Measurements from ENCODE around the gene BASP1.

Gene BASP1

DNA sequence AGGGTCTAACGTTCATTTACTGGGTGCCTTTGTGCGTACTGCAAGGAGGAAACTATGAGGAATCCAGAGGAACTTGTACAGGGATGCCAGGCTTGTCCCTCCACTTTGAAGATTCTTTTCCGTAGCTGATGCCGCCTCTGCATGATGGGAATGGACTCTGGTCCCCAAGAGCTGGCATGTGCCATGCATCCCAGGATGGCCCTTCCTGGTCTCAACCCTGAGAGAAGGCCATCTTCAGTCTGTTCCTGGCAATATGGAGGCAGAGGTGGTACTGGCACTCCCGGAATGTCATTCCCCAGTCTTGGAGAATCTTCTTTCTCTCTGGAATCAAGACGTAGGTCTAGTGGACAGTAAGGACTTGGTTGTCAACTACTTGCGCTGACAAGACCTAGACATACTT is 61.5 kb downstream of the BASP1 start:
- Histone ChIP-seq H3K9me3 (ENCODE audit: control insufficient read depth in 5 of 5, low read length in 5 of 5) (no peaks in the 10 kb centered on the region), H3K4me1 (ENCODE audit: control insufficient read depth in 5 of 5, insufficient read depth in 5 of 5, low read length in 5 of 5) (no peaks in the 10 kb centered on the region), H3K36me3 (ENCODE audit: control insufficient read depth in 5 of 5, insufficient read depth in 5 of 5, low read length in 5 of 5) (no peaks in the 10 kb centered on the region), H3K9ac (ENCODE audit: low read length in 5 of 5) (no peak overlapping the region), H3K27ac (ENCODE audit: low read depth, low read length) (no peak overlapping the region), H3K27me3 (ENCODE audit: control insufficient read depth in 5 of 5, insufficient read depth in 4 of 5, low read length in 5 of 5) (no peaks in the 10 kb centered on the region), H3K4me3 (ENCODE audit: low read depth in 1 of 5, low read length in 5 of 5) (no peak overlapping the region)

DNA sequence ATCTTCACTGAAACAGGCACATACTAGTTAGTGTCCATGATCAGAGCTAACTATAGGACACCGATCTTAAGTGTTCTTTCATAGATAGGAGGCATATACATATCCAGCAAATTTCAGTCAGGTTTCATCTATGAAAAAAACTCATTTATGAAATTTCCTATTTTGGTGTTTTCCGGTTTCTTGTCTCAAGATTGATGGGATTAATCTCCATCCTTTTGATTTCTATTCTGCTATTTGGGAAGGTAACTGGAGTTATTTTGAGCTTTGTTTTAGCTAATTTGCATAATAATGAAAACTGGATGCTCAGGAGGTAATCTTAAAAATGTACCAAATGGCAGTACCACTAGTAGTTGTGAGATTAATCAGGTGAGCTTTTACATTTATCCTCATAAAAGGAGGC is 62.1 kb downstream of the BASP1 start:
- Histone ChIP-seq H3K4me1 (ENCODE audit: control insufficient read depth in 5 of 5, insufficient read depth in 5 of 5, low read length in 5 of 5) (no peaks in the 10 kb centered on the region), H3K4me3 (ENCODE audit: low read depth in 1 of 5, low read length in 5 of 5) (no peak overlapping the region), H3K9ac (ENCODE audit: low read length in 5 of 5) (no peak overlapping the region), H3K36me3 (ENCODE audit: control insufficient read depth in 5 of 5, insufficient read depth in 5 of 5, low read length in 5 of 5) (no peaks in the 10 kb centered on the region), H3K27ac (ENCODE audit: low read depth, low read length) (no peak overlapping the region), H3K9me3 (ENCODE audit: control insufficient read depth in 5 of 5, low read length in 5 of 5) (no peaks in the 10 kb centered on the region), H3K27me3 (ENCODE audit: control insufficient read depth in 5 of 5, insufficient read depth in 4 of 5, low read length in 5 of 5) (no peaks in the 10 kb centered on the region)

DNA sequence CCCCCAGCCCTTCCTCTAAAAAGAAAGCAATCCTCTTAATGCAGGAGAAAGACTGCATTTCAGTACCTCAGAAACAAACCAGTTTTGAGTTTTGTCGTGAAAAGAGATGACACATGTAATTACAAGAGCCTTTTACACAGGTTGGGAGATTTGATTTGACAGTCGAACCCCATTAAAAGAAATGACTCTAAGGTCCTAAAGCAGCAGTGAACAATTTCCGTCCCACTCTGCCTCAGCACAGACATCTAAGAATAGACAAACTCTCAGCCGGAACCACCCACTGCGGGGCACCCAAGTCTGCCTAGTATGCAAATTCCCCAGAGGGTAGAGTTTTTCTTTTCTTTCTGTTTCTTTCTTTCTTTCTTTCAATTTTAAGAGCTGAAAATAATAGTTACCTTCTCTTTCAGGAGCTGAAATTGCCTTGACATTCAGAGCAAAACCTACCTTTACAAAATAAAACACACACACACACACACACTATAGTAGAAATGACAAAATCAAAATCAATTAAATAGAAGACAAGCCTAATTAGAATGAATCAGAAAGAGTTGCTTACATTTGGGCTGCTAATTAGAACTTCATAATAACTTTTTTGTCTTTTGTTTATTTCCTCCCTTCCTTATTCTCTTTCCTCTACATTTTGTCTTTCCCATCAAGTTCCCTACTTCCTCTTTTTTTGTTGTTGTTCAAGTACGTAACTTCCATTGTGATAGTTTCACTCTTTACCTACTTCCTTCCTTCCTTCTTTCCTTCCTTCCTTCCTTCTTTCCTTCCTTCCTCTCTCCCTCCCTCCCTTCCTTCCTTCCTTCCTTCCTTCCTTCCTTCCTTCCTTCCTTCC is 65.1 kb downstream of the BASP1 start:
- H3K4me3 ChIP-seq (ENCODE audit: low read depth in 1 of 5, low read length in 5 of 5): no peak overlapping the region
- no peak overlapping the region for H3K27ac ChIP-seq (ENCODE audit: low read depth, low read length)
- H3K9ac ChIP-seq (ENCODE audit: low read length in 5 of 5): no peak overlapping the region

DNA sequence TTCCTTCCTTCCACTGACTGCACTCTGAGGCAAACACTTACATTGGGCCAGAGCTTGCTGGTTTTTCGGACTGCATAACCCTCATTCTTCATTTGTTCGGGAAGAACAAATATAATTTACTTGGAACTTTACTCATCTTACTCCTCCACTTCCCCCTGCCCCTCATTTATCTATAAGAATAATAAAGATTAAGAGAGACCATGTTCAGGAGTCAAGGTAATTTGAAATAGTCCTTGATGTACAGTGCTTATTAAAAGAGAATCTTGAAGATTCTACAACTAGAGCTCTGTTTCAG is 65.6 kb downstream of the BASP1 start:
- no peak overlapping the region for H3K27ac ChIP-seq (ENCODE audit: low read depth, low read length)
- H3K9ac ChIP-seq (ENCODE audit: low read length in 5 of 5): no peak overlapping the region
- no peaks in the 10 kb centered on the region for H3K36me3 ChIP-seq (ENCODE audit: control insufficient read depth in 5 of 5, insufficient read depth in 5 of 5, low read length in 5 of 5)
- no peak overlapping the region for H3K4me3 ChIP-seq (ENCODE audit: low read depth in 1 of 5, low read length in 5 of 5)
- no peaks in the 10 kb centered on the region for H3K9me3 ChIP-seq (ENCODE audit: control insufficient read depth in 5 of 5, low read length in 5 of 5)
- no peaks in the 10 kb centered on the region for H3K4me1 ChIP-seq (ENCODE audit: control insufficient read depth in 5 of 5, insufficient read depth in 5 of 5, low read length in 5 of 5)
- no peaks in the 10 kb centered on the region for H3K27me3 ChIP-seq (ENCODE audit: control insufficient read depth in 5 of 5, insufficient read depth in 4 of 5, low read length in 5 of 5)

More for the DNA sequence above, 65.1 kb downstream of the BASP1 start:
- no peaks in the 10 kb centered on the region for H3K27me3 ChIP-seq (ENCODE audit: control insufficient read depth in 5 of 5, insufficient read depth in 4 of 5, low read length in 5 of 5)
- H3K4me1 ChIP-seq (ENCODE audit: control insufficient read depth in 5 of 5, insufficient read depth in 5 of 5, low read length in 5 of 5): no peaks in the 10 kb centered on the region
- no peaks in the 10 kb centered on the region for H3K9me3 ChIP-seq (ENCODE audit: control insufficient read depth in 5 of 5, low read length in 5 of 5)
- H3K36me3 ChIP-seq (ENCODE audit: control insufficient read depth in 5 of 5, insufficient read depth in 5 of 5, low read length in 5 of 5): no peaks in the 10 kb centered on the region

DNA sequence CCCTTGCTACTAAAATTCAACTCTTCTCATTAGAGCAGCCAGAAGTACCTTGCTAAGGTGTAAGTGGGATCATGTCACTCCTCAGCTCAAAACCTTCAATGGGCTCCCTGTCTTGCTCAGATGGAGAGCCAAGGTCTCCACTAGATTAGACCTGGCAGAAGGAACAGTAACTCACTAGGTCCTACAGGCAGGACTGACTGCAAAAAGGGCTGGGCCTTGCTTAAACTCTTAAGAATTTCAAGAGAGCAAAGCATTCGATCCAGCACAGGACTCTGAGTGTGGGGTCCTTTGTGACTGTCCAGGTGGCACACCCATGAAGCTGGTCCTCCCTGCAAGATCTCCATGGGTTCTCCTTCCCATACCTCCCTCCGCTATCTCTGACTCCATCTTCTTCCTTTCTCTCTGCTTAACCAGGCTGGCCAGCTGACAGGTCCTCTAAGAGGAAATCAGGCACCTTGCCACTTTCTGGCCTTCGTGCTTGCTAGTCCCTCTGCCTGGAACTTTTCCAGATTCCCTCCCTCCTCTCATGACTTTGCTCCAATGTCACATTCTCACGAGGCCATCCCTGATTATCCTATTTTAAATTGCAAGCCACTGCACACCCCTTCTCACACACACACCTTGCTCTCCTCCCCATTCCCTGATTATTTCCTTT is 70.2 kb downstream of the BASP1 start:
- H3K4me1 ChIP-seq (ENCODE audit: control insufficient read depth in 5 of 5, insufficient read depth in 5 of 5, low read length in 5 of 5): no peaks in the 10 kb centered on the region
- no peaks in the 10 kb centered on the region for H3K9me3 ChIP-seq (ENCODE audit: control insufficient read depth in 5 of 5, low read length in 5 of 5)
- H3K27ac ChIP-seq (ENCODE audit: low read depth, low read length): no peak overlapping the region
- H3K36me3 ChIP-seq (ENCODE audit: control insufficient read depth in 5 of 5, insufficient read depth in 5 of 5, low read length in 5 of 5): no peaks in the 10 kb centered on the region
- no peak overlapping the region for H3K4me3 ChIP-seq (ENCODE audit: low read depth in 1 of 5, low read length in 5 of 5)
- no peak overlapping the region for H3K9ac ChIP-seq (ENCODE audit: low read length in 5 of 5)
- no peaks in the 10 kb centered on the region for H3K27me3 ChIP-seq (ENCODE audit: control insufficient read depth in 5 of 5, insufficient read depth in 4 of 5, low read length in 5 of 5)

DNA sequence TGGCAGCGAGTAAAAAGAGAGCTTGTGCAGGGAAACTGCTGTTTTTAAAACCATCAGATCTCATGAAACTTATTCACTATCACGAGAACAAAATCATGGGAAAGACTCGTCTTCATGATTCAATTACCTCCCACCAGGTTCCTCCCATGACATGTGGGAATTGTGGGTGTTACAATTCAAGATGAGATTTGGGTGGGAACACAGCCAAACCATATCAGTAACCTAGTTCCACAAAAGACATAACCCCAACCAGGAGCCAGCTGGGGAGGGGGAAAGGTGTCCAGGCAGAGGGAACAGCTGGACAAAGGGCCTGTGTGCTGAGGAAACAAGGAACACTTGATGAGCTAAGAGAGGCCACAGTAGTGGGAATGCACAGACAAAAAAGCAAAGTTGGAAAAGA is 71.1 kb downstream of the BASP1 start:
- no peak overlapping the region for H3K9ac ChIP-seq (ENCODE audit: low read length in 5 of 5)
- H3K4me1 ChIP-seq (ENCODE audit: control insufficient read depth in 5 of 5, insufficient read depth in 5 of 5, low read length in 5 of 5): no peaks in the 10 kb centered on the region
- no peaks in the 10 kb centered on the region for H3K36me3 ChIP-seq (ENCODE audit: control insufficient read depth in 5 of 5, insufficient read depth in 5 of 5, low read length in 5 of 5)
- no peaks in the 10 kb centered on the region for H3K9me3 ChIP-seq (ENCODE audit: control insufficient read depth in 5 of 5, low read length in 5 of 5)
- no peak overlapping the region for H3K4me3 ChIP-seq (ENCODE audit: low read depth in 1 of 5, low read length in 5 of 5)
- no peak overlapping the region for H3K27ac ChIP-seq (ENCODE audit: low read depth, low read length)
- no peaks in the 10 kb centered on the region for H3K27me3 ChIP-seq (ENCODE audit: control insufficient read depth in 5 of 5, insufficient read depth in 4 of 5, low read length in 5 of 5)

DNA sequence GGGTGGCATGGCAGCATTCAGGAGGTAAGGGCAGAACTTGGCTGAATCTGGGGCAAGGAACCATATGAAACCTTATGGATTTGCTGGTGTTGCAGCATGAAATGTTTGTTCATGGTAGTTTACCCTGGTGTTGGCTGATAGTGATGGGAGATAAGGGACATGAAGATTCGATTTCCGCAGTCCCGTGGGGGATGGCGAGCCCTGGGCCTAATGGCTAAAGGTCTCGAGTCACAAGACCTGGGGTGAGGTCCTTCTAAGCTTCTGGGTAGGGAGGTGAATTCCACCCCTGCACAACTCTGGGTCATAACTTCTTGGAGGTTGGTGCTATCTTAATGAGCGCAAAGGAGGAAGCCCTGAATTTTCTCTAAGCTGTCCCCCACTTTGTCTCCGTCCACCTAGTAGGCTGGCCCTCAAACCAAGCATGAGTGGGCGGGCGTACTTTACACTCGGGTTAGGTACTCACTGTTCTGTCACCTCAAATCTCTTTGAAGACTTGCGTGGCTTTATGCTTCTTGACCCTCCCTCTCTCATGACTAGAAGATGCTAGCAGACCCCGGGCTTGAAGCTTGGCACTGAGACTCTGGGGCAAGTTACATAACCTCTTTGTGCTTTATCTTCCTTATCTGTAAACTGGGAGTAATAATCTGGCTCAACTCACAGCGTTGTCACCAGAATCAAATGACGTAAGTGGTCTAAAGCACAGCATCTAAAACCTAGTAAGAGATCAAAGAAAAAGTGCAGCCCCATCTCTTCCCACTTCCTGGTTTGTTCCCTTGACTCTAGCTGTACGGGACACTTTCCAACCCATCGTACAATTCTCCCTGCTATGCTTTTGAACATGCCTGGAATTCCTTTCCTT is 72.5 kb downstream of the BASP1 start:
- Histone ChIP-seq H3K4me1 (ENCODE audit: control insufficient read depth in 5 of 5, insufficient read depth in 5 of 5, low read length in 5 of 5) (no peaks in the 10 kb centered on the region), H3K9ac (ENCODE audit: low read length in 5 of 5) (no peak overlapping the region), H3K36me3 (ENCODE audit: control insufficient read depth in 5 of 5, insufficient read depth in 5 of 5, low read length in 5 of 5) (no peaks in the 10 kb centered on the region), H3K9me3 (ENCODE audit: control insufficient read depth in 5 of 5, low read length in 5 of 5) (no peaks in the 10 kb centered on the region), H3K4me3 (ENCODE audit: low read depth in 1 of 5, low read length in 5 of 5) (no peak overlapping the region), H3K27me3 (ENCODE audit: control insufficient read depth in 5 of 5, insufficient read depth in 4 of 5, low read length in 5 of 5) (no peaks in the 10 kb centered on the region), H3K27ac (ENCODE audit: low read depth, low read length) (no peak overlapping the region)

DNA sequence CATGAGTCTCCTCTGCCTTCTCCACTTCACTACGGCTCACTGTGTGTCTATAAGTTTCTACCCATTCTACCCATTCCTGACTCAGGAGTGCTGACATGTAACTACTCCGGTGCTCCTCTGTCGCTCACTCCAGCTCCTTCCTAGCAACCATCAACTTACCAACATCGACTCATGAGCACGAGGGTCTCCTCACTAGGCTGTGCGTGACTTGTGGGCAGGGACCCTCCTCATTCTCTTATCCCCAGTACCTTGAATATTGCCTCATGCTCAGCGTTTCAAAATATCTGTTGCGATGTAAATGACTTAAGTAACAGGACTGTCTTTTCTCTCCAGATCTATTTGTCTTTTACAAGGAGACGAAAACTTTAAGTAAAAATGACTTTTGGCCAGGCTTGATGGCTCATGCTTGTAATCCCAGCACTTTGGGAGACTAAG is 73.1 kb downstream of the BASP1 start:
- Histone ChIP-seq H3K4me3 (ENCODE audit: low read depth in 1 of 5, low read length in 5 of 5) (no peak overlapping the region), H3K27ac (ENCODE audit: low read depth, low read length) (no peak overlapping the region), H3K36me3 (ENCODE audit: control insufficient read depth in 5 of 5, insufficient read depth in 5 of 5, low read length in 5 of 5) (no peaks in the 10 kb centered on the region), H3K27me3 (ENCODE audit: control insufficient read depth in 5 of 5, insufficient read depth in 4 of 5, low read length in 5 of 5) (no peaks in the 10 kb centered on the region), H3K4me1 (ENCODE audit: control insufficient read depth in 5 of 5, insufficient read depth in 5 of 5, low read length in 5 of 5) (no peaks in the 10 kb centered on the region), H3K9me3 (ENCODE audit: control insufficient read depth in 5 of 5, low read length in 5 of 5) (no peaks in the 10 kb centered on the region), H3K9ac (ENCODE audit: low read length in 5 of 5) (no peak overlapping the region)

DNA sequence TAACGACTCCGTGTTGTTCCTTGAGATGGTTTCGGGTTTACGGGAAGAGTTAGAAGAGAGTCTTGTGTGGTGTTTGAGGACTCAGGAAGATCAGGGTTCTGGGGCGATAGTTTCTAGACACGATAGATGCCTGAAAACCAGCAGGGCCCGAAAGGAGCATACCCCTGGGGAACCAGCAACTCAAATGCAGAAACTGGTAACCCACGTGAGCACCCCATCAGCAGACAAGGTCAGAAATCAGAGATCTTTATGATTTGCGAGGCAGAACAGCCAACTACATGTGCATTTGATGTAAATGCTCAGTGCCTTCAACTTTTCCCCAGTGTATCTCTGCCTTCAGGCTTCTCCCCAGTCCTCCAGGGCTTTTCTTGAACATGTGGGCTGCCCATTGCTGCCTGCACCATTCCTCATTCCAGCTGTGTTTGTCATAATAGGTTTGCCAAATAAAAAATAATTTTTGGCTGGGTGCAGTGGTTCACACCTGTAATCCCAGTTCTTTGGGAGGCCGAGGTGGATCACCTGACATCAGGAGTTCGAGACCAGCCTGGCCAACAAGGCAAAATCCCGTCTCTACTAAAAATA is 75.1 kb downstream of the BASP1 start:
- no peak overlapping the region for H3K27ac ChIP-seq (ENCODE audit: low read depth, low read length)
- H3K36me3 ChIP-seq (ENCODE audit: control insufficient read depth in 5 of 5, insufficient read depth in 5 of 5, low read length in 5 of 5): no peaks in the 10 kb centered on the region
- no peaks in the 10 kb centered on the region for H3K27me3 ChIP-seq (ENCODE audit: control insufficient read depth in 5 of 5, insufficient read depth in 4 of 5, low read length in 5 of 5)
- no peak overlapping the region for H3K4me3 ChIP-seq (ENCODE audit: low read depth in 1 of 5, low read length in 5 of 5)
- H3K9ac ChIP-seq (ENCODE audit: low read length in 5 of 5): no peak overlapping the region
- no peaks in the 10 kb centered on the region for H3K9me3 ChIP-seq (ENCODE audit: control insufficient read depth in 5 of 5, low read length in 5 of 5)
- H3K4me1 ChIP-seq (ENCODE audit: control insufficient read depth in 5 of 5, insufficient read depth in 5 of 5, low read length in 5 of 5): no peaks in the 10 kb centered on the region

Measured in subcutaneous abdominal adipose tissue (tissue), 5 donors.